HEK293 (cell line): Measurements from ENCODE around the gene SLC35F3.

Source experiments
- PRDM1 ChIP-seq: fragments of 450-650 bp; formaldehyde crosslinking; IDR thresholded peaks from 2 replicates; pipeline ENCODE4; 2016; ENCODE audit warnings: missing biosample characterization, missing genetic modification characterization
- WT1 ChIP-seq: fragments of 450-650 bp; formaldehyde crosslinking; IDR thresholded peaks from 2 replicates; pipeline ENCODE4 v1.5.1; 2016; ENCODE audit warnings: missing biosample characterization, missing genetic modification characterization
- TF ChIP-seq, protein P1 (sequence below): fragments of 450-650 bp; formaldehyde crosslinking; IDR thresholded peaks from 2 replicates; pipeline ENCODE4 v1.5.1; 2016; ENCODE audit warnings: missing biosample characterization, missing genetic modification characterization

DNA sequence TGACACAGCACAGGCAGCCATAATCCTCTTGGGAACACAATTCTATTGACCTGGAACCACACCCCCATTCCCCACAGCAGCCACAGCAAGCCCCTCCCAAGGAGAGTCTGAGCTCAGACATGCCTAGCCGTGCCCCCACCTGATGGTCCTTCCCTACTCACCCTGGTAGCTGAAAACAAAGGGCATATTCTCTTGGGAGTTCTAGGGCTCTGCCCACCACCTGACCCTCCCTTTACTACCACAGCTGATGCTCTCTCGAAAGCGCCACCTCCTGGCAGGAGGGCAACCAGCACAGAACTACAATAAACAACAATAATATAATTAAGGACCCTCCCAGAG lies 283.9 kb downstream of the SLC35F3 start:
- TF ChIP-seq PRDM1 = no peak
- TF ChIP-seq, protein P1, sequence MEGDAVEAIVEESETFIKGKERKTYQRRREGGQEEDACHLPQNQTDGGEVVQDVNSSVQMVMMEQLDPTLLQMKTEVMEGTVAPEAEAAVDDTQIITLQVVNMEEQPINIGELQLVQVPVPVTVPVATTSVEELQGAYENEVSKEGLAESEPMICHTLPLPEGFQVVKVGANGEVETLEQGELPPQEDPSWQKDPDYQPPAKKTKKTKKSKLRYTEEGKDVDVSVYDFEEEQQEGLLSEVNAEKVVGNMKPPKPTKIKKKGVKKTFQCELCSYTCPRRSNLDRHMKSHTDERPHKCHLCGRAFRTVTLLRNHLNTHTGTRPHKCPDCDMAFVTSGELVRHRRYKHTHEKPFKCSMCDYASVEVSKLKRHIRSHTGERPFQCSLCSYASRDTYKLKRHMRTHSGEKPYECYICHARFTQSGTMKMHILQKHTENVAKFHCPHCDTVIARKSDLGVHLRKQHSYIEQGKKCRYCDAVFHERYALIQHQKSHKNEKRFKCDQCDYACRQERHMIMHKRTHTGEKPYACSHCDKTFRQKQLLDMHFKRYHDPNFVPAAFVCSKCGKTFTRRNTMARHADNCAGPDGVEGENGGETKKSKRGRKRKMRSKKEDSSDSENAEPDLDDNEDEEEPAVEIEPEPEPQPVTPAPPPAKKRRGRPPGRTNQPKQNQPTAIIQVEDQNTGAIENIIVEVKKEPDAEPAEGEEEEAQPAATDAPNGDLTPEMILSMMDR (tag by site-specific recombination) = no peak
- no peak for TF ChIP-seq WT1
